Measurements from ENCODE around the gene SLC30A7.
"Not testable (repeated sequence)": the region's sequence is repeated elsewhere in the genome, so short reads cannot be mapped to it uniquely, and the experiment has no call there.

SLC30A7 gene

DNA sequence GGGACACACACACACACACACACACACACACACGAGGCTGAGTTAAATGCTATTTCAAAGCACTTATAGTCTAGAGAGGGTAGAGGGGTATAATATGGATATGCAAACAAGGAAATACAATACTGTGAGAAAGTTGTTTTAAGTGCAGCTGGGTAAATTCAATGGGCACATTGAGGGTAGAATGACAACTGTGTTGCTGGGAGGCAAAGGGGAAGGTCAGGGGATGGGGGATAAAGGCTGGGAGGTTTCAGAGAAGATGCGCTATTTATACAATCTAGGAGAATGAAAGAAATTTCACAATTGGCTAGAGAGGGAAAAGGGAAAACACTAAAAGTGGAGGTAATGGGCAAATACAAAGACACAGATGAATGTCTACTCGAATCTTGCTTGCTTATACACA is 20.7 kb upstream of the SLC30A7 start:
- TF ChIP-seq, protein P1, sequence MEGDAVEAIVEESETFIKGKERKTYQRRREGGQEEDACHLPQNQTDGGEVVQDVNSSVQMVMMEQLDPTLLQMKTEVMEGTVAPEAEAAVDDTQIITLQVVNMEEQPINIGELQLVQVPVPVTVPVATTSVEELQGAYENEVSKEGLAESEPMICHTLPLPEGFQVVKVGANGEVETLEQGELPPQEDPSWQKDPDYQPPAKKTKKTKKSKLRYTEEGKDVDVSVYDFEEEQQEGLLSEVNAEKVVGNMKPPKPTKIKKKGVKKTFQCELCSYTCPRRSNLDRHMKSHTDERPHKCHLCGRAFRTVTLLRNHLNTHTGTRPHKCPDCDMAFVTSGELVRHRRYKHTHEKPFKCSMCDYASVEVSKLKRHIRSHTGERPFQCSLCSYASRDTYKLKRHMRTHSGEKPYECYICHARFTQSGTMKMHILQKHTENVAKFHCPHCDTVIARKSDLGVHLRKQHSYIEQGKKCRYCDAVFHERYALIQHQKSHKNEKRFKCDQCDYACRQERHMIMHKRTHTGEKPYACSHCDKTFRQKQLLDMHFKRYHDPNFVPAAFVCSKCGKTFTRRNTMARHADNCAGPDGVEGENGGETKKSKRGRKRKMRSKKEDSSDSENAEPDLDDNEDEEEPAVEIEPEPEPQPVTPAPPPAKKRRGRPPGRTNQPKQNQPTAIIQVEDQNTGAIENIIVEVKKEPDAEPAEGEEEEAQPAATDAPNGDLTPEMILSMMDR (IDR thresholded peaks at IDR 0.05; ENCODE audit: control insufficient read depth, extremely low read depth, insufficient read depth), result no peak
- H3K4me3 ChIP-seq (ENCODE audit: low read depth, low read length), result no peak overlapping the region
- DNase-seq (ENCODE audit: low read depth), result no peak

DNA sequence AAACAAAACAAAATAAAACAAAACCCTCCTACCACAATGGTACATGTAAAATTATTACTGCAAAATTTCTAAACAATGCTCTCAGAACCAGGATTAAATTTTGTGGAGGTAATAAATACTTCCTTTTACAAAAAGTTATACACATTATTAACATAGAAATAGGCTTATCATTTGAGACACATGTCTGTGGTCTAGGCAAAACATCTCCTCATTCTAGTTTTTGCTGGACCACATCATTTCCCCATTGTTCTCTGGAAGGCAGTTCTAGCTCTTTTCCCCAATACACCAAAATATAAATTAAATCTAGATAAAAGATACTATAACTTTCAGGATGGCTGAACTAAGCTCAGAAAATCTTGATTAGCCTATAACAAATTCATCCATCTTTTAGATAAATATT is 19.6 kb upstream of the SLC30A7 start:
- H3K4me3 ChIP-seq (ENCODE audit: low read depth, low read length), result no peak overlapping the region
- no peak for DNase-seq (ENCODE audit: low read depth)
- TF ChIP-seq, protein P1 (IDR thresholded peaks at IDR 0.05; ENCODE audit: control insufficient read depth, extremely low read depth, insufficient read depth), result no peak

- TF ChIP-seq, protein P1 (IDR thresholded peaks at IDR 0.05; ENCODE audit: control insufficient read depth, extremely low read depth, insufficient read depth), result no peak
- H3K4me3 ChIP-seq (ENCODE audit: low read depth, low read length), result no peak overlapping the region
- DNase-seq (ENCODE audit: low read depth), result no peak
These were observed 16.5 kb upstream of the SLC30A7 start for GRCh38 chr1:100879422-100879821.

GRCh38 chr1:100881687-100882086 is 14.2 kb upstream of the SLC30A7 start:
- no peak for DNase-seq (ENCODE audit: low read depth)
- no peak overlapping the region for H3K4me3 ChIP-seq (ENCODE audit: low read depth, low read length)
- TF ChIP-seq, protein P1 (IDR thresholded peaks at IDR 0.05; ENCODE audit: control insufficient read depth, extremely low read depth, insufficient read depth), result no peak

GRCh38 chr1:100882698-100883097 is 13.2 kb upstream of the SLC30A7 start:
- DNase-seq (ENCODE audit: low read depth), result no peak
- no peak overlapping the region for H3K4me3 ChIP-seq (ENCODE audit: low read depth, low read length)
- TF ChIP-seq, protein P1 (IDR thresholded peaks at IDR 0.05; ENCODE audit: control insufficient read depth, extremely low read depth, insufficient read depth), result no peak

- DNase-seq (ENCODE audit: low read depth), result no peak
- H3K4me3 ChIP-seq (ENCODE audit: low read depth, low read length), result no peak overlapping the region
- TF ChIP-seq, protein P1 (IDR thresholded peaks at IDR 0.05; ENCODE audit: control insufficient read depth, extremely low read depth, insufficient read depth), result peak; percentile 55
These were observed 11.9 kb upstream of the SLC30A7 start for GRCh38 chr1:100883963-100884362.

DNA sequence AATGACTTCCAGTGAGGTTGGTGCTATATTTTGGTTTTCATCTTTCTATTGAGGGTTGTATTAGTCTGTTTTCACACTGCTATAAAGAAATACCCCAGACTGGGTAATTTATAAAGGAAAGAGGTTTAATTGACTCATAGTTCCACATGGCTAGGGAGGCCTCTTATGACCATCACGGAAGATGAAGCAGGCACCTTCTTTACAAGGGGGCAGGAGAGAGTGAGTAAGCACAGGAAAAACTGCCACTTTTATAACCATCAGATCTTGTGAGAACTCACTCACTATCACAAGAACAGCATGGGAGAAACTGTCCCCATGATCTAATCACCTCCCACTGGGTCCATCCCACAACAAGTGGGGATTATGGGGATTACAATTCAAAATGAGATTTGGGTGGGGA is 6.9 kb upstream of the SLC30A7 start:
- not testable (repeated sequence) for DNase-seq (ENCODE audit: low read depth)

DNA sequence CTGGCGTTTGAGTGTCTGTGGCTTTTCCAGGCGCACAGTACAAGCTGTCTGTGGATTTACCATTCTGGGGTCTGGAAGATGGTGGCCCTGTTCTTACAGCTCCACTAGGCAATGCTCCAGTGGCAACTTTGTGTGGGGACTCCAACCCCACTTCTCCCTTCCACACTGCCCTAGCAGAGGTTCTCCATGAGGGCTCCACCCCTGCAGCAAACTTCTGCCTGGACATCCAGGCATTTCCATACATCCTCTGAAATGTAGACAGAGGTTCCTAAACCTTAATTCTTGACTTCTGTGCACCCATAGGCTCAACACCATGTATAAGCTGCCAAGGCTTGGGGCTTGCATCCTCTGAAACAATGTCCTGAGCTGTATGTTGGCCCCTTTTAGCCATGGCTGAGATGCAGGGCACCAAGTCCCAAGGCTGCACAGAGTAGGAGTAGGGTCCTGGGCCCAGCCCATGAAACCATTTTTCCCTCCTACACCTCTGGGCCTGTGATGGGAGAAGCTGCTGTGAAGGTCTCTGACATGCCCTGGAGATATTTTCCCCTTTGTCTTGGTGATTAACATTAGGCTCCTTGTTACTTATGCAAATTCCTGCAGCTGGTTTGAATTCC is 5.9 kb upstream of the SLC30A7 start:
- not testable (repeated sequence) for DNase-seq (ENCODE audit: low read depth); H3K4me3 ChIP-seq (ENCODE audit: low read depth, low read length)

More for the DNA sequence above, 6.9 kb upstream of the SLC30A7 start:
- H3K4me3 ChIP-seq (ENCODE audit: low read depth, low read length), result not testable (repeated sequence)
